ENCODE data around the gene HOXA13.

HOXA13 gene

GRCh38 chr7:27209933-27210440 lies 10.1 kb upstream of the HOXA13 start:
- DNase-seq (ENCODE audit: low read depth, low spot score) = no peak
- H3K27ac ChIP-seq = no peak overlapping the region

GRCh38 chr7:27208998-27209397 lies 9.1 kb upstream of the HOXA13 start:
- no peak for DNase-seq (ENCODE audit: low read depth, low spot score)
- H3K27ac ChIP-seq = no peak overlapping the region

GRCh38 chr7:27207348-27207985 lies 7.6 kb upstream of the HOXA13 start:
- H3K27ac ChIP-seq = no peak overlapping the region
- DNase-seq (ENCODE audit: low read depth, low spot score) = no peak

- peak overlapping the region; percentile 84 for H3K27ac ChIP-seq
- no peak for DNase-seq (ENCODE audit: low read depth, low spot score)
These were observed 5.7 kb upstream of the HOXA13 start for GRCh38 chr7:27205325-27206280.

GRCh38 chr7:27204851-27205322 lies 5.0 kb upstream of the HOXA13 start:
- DNase-seq (ENCODE audit: low read depth, low spot score) = no peak

GRCh38 chr7:27203964-27204594 lies 4.2 kb upstream of the HOXA13 start:
- peak overlapping the region; percentile 84 for H3K27ac ChIP-seq
- DNase-seq (ENCODE audit: low read depth, low spot score) = no peak

More at GRCh38 chr7:27204851-27205322, 5.0 kb upstream of the HOXA13 start:
- peak overlapping the region; percentile 84 for H3K27ac ChIP-seq

GRCh38 chr7:27203365-27203953 lies 3.6 kb upstream of the HOXA13 start:
- DNase-seq (ENCODE audit: low read depth, low spot score) = no peak
- H3K27ac ChIP-seq = peak overlapping the region; percentile 84

- peak overlapping the region; percentile 84 for H3K27ac ChIP-seq
- no peak for DNase-seq (ENCODE audit: low read depth, low spot score)
These were observed 2.9 kb upstream of the HOXA13 start for GRCh38 chr7:27202862-27203134.

GRCh38 chr7:27202018-27202861 lies 2.3 kb upstream of the HOXA13 start:
- H3K27ac ChIP-seq = peak overlapping the region; percentile 84
- no peak for DNase-seq (ENCODE audit: low read depth, low spot score)

- no peak for DNase-seq (ENCODE audit: low read depth, low spot score)
These were observed 1.7 kb upstream of the HOXA13 start for GRCh38 chr7:27201580-27202017.

GRCh38 chr7:27200761-27201579 lies 1.1 kb upstream of the HOXA13 start:
- no peak for DNase-seq (ENCODE audit: low read depth, low spot score)
- H3K27ac ChIP-seq = peak overlapping the region; percentile 84

More at GRCh38 chr7:27201580-27202017, 1.7 kb upstream of the HOXA13 start:
- H3K27ac ChIP-seq = peak overlapping the region; percentile 84

GRCh38 chr7:27198871-27199801 lies 755 bp downstream of the HOXA13 start:
- H3K27ac ChIP-seq = peak overlapping the region; percentile 84
- no peak for DNase-seq (ENCODE audit: low read depth, low spot score)

GRCh38 chr7:27198138-27198841 lies 1.6 kb downstream of the HOXA13 start:
- peak overlapping the region; percentile 84 for H3K27ac ChIP-seq
- no peak for DNase-seq (ENCODE audit: low read depth, low spot score)

GRCh38 chr7:27197137-27198042 lies 2.5 kb downstream of the HOXA13 start:
- peak overlapping the region; percentile 84 for H3K27ac ChIP-seq
- no peak for DNase-seq (ENCODE audit: low read depth, low spot score)

GRCh38 chr7:27196287-27196767 lies 3.6 kb downstream of the HOXA13 start:
- H3K27ac ChIP-seq = peak overlapping the region; percentile 86
- peak; percentile 67 for DNase-seq (ENCODE audit: low read depth, low spot score)

Data from epithelial cell of prostate (primary cell).